SU-DHL-6 (cell line): ENCODE data around the gene ORC3.

Experiments
- EZH2phosphoT487 ChIP-seq: fragments of 200-600 bp; sonication (generic), shearing (Covaris generic); conservative IDR thresholded peaks from 2 replicates; pipeline ENCODE4 v1.6.1; 2018; ENCODE audit warnings: mild to moderate bottlenecking, antibody characterized with exemption, low read length, moderate library complexity, mixed read lengths
- TF ChIP-seq, protein P1 (sequence below): fragments of 200-600 bp; sonication (generic); IDR thresholded peaks from one replicate; pipeline ENCODE4 v1.5.1; 2017; ENCODE audit warnings: antibody characterized with exemption, mild to moderate bottlenecking, low read length, moderate library complexity; ENCODE audit not compliant: insufficient read depth, poor library complexity, severe bottlenecking

DNA sequence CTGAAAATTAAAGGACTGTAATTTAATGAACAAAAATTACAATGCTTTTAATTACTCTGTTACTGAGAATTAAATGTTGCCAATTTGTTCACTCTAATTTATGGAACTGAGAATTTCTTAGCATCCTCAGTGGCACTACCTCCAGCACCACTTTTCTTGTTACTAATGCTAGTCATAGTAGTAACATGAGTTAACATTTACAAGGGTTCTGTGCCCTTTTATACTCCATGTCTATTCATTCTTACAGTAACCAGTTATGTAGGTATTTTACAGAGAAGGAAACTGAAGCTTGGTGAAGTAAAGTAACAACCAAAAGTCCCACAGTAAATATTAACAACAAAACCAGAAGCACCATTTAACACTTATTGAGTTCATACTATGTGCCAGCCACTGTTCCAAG is 34.4 kb upstream of the ORC3 start:
- TF ChIP-seq, protein P1, sequence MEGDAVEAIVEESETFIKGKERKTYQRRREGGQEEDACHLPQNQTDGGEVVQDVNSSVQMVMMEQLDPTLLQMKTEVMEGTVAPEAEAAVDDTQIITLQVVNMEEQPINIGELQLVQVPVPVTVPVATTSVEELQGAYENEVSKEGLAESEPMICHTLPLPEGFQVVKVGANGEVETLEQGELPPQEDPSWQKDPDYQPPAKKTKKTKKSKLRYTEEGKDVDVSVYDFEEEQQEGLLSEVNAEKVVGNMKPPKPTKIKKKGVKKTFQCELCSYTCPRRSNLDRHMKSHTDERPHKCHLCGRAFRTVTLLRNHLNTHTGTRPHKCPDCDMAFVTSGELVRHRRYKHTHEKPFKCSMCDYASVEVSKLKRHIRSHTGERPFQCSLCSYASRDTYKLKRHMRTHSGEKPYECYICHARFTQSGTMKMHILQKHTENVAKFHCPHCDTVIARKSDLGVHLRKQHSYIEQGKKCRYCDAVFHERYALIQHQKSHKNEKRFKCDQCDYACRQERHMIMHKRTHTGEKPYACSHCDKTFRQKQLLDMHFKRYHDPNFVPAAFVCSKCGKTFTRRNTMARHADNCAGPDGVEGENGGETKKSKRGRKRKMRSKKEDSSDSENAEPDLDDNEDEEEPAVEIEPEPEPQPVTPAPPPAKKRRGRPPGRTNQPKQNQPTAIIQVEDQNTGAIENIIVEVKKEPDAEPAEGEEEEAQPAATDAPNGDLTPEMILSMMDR: no peak
- TF ChIP-seq EZH2phosphoT487: no peak
